HG03280 (cell line): ENCODE measurements around the gene MKNK2.
"Not testable (repeated sequence)": the region's sequence is repeated elsewhere in the genome, so short reads cannot be mapped to it uniquely, and the experiment has no call there.

ENCODE experiments used
- ATAC-seq: cut with Tn5 transposase; IDR thresholded peaks from one replicate; pipeline ENCODE4 v1.9.1; 2021; ENCODE audit warnings: mild to moderate bottlenecking, moderate library complexity; ENCODE audit not compliant: unreplicated experiment

The MKNK2 gene

GRCh38 chr19:2044709-2045500 lies 6.1 kb downstream of the MKNK2 start:
- no peak for ATAC-seq

GRCh38 chr19:2043961-2044708 lies 6.9 kb downstream of the MKNK2 start:
- no peak for ATAC-seq

GRCh38 chr19:2043251-2043641 lies 7.8 kb downstream of the MKNK2 start:
- ATAC-seq: no peak

GRCh38 chr19:2042485-2043250 lies 8.4 kb downstream of the MKNK2 start:
- ATAC-seq: no peak

- ATAC-seq: peak; percentile 70
Measured at GRCh38 chr19:2041683-2042484, 9.2 kb downstream of the MKNK2 start.

- no peak for ATAC-seq
Measured at GRCh38 chr19:2041433-2041682, 9.7 kb downstream of the MKNK2 start.

- ATAC-seq: no peak
Measured at GRCh38 chr19:2040647-2041432, 10.2 kb downstream of the MKNK2 start.

GRCh38 chr19:2039959-2040646 lies 10.9 kb downstream of the MKNK2 start:
- no peak for ATAC-seq

- no peak for ATAC-seq
Measured at GRCh38 chr19:2039089-2039958, 11.7 kb downstream of the MKNK2 start.

- ATAC-seq: no peak
Measured at GRCh38 chr19:2038284-2039088, 12.6 kb downstream of the MKNK2 start.

GRCh38 chr19:2037651-2038255 lies 13.3 kb downstream of the MKNK2 start:
- no peak for ATAC-seq

GRCh38 chr19:2036424-2036823 lies 14.6 kb downstream of the MKNK2 start:
- ATAC-seq: no peak

- ATAC-seq: no peak
Measured at GRCh38 chr19:2035590-2035991, 15.5 kb downstream of the MKNK2 start.

- no peak for ATAC-seq
Measured at GRCh38 chr19:2034729-2035589, 16.1 kb downstream of the MKNK2 start.

- not testable (repeated sequence) for ATAC-seq
Measured at GRCh38 chr19:2034253-2034652, 16.8 kb downstream of the MKNK2 start.

GRCh38 chr19:2033825-2034159 lies 17.3 kb downstream of the MKNK2 start:
- no peak for ATAC-seq
